GM10266 (cell line): ENCODE data around the gene MARCHF3.

Experiments used
- DNase-seq: peaks from one replicate; pipeline ENCODE4 v3.0.0; 2012; ENCODE audit errors: extremely low spot score
- CTCF ChIP-seq: IDR thresholded peaks from 2 replicates; pipeline ENCODE4 v1.5.1; 2012; ENCODE audit warnings: mild to moderate bottlenecking, low read depth; ENCODE audit not compliant: control insufficient read depth, insufficient read depth; ENCODE audit errors: missing control alignments

Gene MARCHF3

GRCh38 chr5:126981701-126982100, 48.7 kb downstream of the MARCHF3 start:
- no peak for DNase-seq
- TF ChIP-seq CTCF = no peak

- no peak for TF ChIP-seq CTCF
- no peak for DNase-seq
Observed at GRCh38 chr5:126981222-126981621, 49.1 kb downstream of the MARCHF3 start.

GRCh38 chr5:126978258-126978657, 52.1 kb downstream of the MARCHF3 start:
- no peak for TF ChIP-seq CTCF
- DNase-seq = no peak

- TF ChIP-seq CTCF = no peak
- DNase-seq = no peak
Observed at GRCh38 chr5:126976520-126977172, 53.7 kb downstream of the MARCHF3 start.

GRCh38 chr5:126975796-126976195, 54.6 kb downstream of the MARCHF3 start:
- no peak for DNase-seq
- no peak for TF ChIP-seq CTCF

GRCh38 chr5:126973193-126973592, 57.2 kb downstream of the MARCHF3 start:
- no peak for DNase-seq
- TF ChIP-seq CTCF = no peak

GRCh38 chr5:126972062-126972895, 58.1 kb downstream of the MARCHF3 start:
- DNase-seq = peak; percentile 29
- TF ChIP-seq CTCF = no peak
